ENCODE data around the gene BSDC1. TPM values are rescaled to one million over a fixed set of nuclear protein-coding genes. Genes with fewer than 3 reads are reported as not detected.

Gene BSDC1, protein sequence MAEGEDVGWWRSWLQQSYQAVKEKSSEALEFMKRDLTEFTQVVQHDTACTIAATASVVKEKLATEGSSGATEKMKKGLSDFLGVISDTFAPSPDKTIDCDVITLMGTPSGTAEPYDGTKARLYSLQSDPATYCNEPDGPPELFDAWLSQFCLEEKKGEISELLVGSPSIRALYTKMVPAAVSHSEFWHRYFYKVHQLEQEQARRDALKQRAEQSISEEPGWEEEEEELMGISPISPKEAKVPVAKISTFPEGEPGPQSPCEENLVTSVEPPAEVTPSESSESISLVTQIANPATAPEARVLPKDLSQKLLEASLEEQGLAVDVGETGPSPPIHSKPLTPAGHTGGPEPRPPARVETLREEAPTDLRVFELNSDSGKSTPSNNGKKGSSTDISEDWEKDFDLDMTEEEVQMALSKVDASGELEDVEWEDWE
- total RNA-seq: 40.3 and 45.5 TPM in 2 replicates

DNA sequence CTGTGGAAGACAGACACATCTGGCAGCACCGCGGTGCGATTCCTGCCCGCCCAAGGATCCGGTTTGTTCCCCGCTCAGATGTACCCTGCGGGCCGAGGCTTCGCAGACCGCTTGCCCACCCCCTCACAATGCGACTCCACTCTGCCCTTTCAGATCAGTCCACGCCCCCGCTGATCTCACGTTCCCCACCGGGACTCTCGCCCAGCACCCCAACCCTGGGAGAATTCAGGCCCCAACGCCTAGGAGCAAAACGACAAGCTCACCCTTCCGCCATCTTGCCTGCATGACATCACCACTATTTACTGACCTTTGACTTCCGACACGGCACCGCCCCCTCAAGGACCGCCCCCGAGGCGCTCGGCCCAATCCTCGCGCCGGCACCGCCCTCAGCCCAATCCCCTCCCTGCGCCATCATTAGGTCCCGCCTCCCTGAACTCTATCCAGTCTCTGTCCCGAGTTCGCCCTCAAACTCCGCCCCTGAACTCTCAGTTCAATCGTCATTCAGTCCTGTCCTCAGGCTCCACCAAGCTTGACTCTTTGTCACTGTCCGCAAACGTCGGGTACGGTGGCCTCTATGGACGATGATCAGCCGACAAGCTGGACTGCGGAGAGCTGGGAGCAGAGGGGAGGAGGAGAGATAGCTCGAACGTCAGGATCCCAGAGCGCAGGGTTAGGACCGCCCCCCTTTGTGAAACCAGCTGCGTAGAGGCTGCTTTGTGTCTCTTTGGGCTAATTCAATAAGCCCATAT, at the start of gene BSDC1:
Gene BSDC1, minus strand, starts transcription at position 301 of the 749 bp plus-strand sequence. Its CDS starts 27 bp downstream, at position 274.

DNA sequence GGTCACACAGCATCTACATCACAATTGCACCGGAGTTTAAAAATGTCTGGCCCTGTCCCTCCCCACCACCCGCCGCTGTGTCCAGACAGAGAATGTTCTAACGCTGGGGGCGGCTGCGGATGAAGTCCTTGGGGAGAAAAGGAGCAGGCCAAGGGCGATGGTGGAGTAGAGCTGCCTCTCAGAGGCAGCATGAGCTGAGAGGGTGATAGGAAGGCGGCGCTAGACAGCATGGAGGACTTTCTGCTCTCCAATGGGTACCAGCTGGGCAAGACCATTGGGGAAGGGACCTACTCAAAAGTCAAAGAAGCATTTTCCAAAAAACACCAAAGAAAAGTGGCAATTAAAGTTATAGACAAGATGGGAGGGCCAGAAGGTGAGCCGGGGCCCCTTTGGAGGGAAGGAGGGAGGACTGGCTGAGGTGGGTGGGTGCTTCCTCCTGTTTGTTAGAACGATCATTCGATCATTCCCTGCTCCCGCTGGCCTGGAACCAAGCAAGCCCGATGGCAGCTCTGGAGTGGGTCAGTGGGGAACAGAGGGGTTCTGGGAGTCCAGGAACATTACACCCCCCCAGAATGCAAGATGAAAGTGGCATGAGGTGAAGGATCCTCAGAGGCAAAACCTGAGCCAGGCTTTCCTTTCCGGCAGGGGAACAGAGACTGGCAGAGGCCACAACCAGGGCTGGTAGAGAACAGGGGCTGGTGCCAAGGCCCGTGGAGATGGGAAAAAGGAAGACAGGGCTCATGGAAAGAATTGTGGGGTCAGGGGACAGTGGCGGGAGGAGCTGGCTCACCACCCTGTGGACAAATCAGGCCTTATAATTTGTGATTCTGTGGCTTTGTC, 31.5 kb downstream of the BSDC1 start, which contains the start of the genes FAM229A and TSSK3:
Gene FAM229A, minus strand, starts transcription at position 12 of the 840 bp plus-strand sequence. CDS start 394 bp downstream, outside the sequence.
Gene TSSK3, plus strand, starts transcription at position 66 of the 840 bp plus-strand sequence. Its CDS starts 163 bp downstream, at position 229.

DNA sequence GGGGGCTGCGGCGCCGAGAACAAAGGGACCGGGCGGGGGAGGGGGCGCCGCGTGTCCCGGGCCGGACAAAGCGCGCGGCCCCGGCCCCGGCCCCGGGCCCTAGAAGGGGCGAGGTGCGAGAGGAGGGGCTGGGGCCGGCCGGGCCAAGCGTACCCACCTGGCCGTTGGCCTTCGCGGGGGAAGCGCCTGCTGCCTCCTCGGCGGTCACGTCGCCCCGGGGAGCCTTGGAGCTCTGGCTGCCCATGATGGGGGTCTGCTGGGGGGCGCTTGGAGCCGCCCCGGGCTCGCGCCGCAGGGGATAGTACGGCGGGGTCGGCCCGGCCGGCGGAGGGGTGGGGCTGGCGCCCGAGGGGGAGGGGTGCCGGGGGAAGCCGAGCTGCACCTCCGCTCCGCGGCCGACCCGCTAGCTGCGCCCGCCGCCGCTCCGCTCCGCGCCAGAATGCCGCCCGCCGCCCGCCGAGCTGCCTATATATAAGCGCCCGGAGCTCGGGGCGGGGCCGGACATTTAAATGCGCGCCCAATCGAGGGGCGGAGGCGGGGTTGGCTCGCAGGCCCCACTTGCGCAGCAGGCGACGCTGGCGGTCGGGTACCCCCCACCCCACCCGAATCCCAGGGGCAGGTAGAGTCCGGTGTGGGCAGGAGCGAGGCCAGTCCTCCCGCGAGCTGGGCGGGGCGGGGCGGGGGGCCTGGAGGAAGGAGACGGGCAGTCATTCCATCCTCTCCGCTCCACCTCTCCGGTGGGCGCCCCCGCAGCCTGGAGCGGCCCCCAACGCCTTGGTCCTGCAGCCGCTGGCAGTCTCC, 58.3 kb downstream of the BSDC1 start, which contains the start of gene MARCKSL1:
Gene MARCKSL1, minus strand, starts transcription at position 444 of the 801 bp plus-strand sequence. Its CDS starts 200 bp downstream, at position 244.

Other genes with a start within 250 kb of the BSDC1 start
- gene TXLNA, start 214.8 kb downstream of the BSDC1 start, total RNA-seq: 56.6 and 59.5 TPM in 2 replicates
- gene CCDC28B, start 193.8 kb downstream of the BSDC1 start, total RNA-seq: 6.2 and 12.8 TPM in 2 replicates
- 0.59 and 0.87 TPM in 2 replicates for gene IQCC, start 188.8 kb downstream of the BSDC1 start, total RNA-seq
- not detected in 2 replicates for gene DCDC2B, start 185.4 kb downstream of the BSDC1 start, total RNA-seq
- gene TMEM234, start 172.1 kb downstream of the BSDC1 start, total RNA-seq: 8.3 and 9.6 TPM in 2 replicates
- 187 and 195 TPM in 2 replicates for gene EIF3I, start 172.0 kb downstream of the BSDC1 start, total RNA-seq
- 0.44 and 0.54 TPM in 2 replicates for gene FAM167B, start 147.2 kb downstream of the BSDC1 start, total RNA-seq
- gene LCK, start 143.2 kb downstream of the BSDC1 start, total RNA-seq: not detected in 2 replicates
- gene HDAC1, start 102.4 kb downstream of the BSDC1 start, total RNA-seq: 46.2 and 46.7 TPM in 2 replicates
- 419 and 469 TPM in 2 replicates for gene MARCKSL1, start 58.2 kb downstream of the BSDC1 start, total RNA-seq
- gene FAM229A, start 32.0 kb downstream of the BSDC1 start, total RNA-seq: 2.7 and 4.1 TPM in 2 replicates
- gene TSSK3, start 31.9 kb downstream of the BSDC1 start, total RNA-seq: not detected in 2 replicates
- not detected in 2 replicates for gene ZBTB8B, start 70.6 kb upstream of the BSDC1 start, total RNA-seq
- 4.7 and 5.2 TPM in 2 replicates for gene ZBTB8A, start 145.0 kb upstream of the BSDC1 start, total RNA-seq

All from cardiac ventricle fibroblast (primary cell).